Neural progenitor cell (in vitro differentiated cells): ENCODE results near the gene KCNK7. TPM values are rescaled to one million over a fixed set of nuclear protein-coding genes. Genes with fewer than 3 reads are reported as not detected.
A peak's percentile ranks its signal among the peaks of the same experiment; 100 is the strongest.

Experiments
- DNase-seq: peaks from one replicate; pipeline ENCODE4 v3.0.0-alpha.2; 2016; ENCODE audit warnings: low spot score
- H2AFZ ChIP-seq: fragments of 200-600 bp; sonication (generic); replicated peaks from 2 replicates; pipeline ENCODE4 v1.6.1; 2016; ENCODE audit warnings: antibody characterized with exemption
- H3F3A ChIP-seq: fragments of 200-600 bp; sonication (generic); 2 replicates; pipeline ENCODE4 v1.6.1; 2016; ENCODE audit warnings: antibody characterized with exemption, low read depth
- H3K27ac ChIP-seq: fragments of 200-600 bp; sonication (generic); 2 replicates; pipeline ENCODE4 v1.5.1; 2016; ENCODE audit warnings: mild to moderate bottlenecking
- H3K27me3 ChIP-seq: fragments of 200-600 bp; sonication (generic); 2 replicates; pipeline ENCODE4 v1.6.1; 2016; ENCODE audit warnings: mild to moderate bottlenecking, moderate library complexity
- H3K36me3 ChIP-seq: fragments of 200-600 bp; sonication (generic); 2 replicates; pipeline ENCODE4 v1.5.1; 2016
- H3K4me1 ChIP-seq: fragments of 200-600 bp; sonication (generic); 2 replicates; pipeline ENCODE4 v1.6.1; 2016; ENCODE audit warnings: mixed run types
- H3K4me2 ChIP-seq: fragments of 200-600 bp; sonication (generic); 2 replicates; pipeline ENCODE4 v1.6.1; 2016
- H3K4me3 ChIP-seq: fragments of 200-600 bp; sonication (generic); 2 replicates; pipeline ENCODE4 v1.5.1; 2016
- H3K79me2 ChIP-seq: fragments of 200-600 bp; sonication (generic); 2 replicates; pipeline ENCODE4 v1.6.1; 2016; ENCODE audit warnings: low read depth
- H3K9ac ChIP-seq: fragments of 200-600 bp; sonication (generic); 2 replicates; pipeline ENCODE4 v1.6.1; 2016
- H3K9me3 ChIP-seq: fragments of 200-600 bp; sonication (generic); 2 replicates; pipeline ENCODE4 v1.5.1; 2016; ENCODE audit warnings: low read depth
- H4K20me1 ChIP-seq: fragments of 200-600 bp; sonication (generic); 2 replicates; pipeline ENCODE4 v1.6.1; 2016; ENCODE audit warnings: low read depth
- H3K27ac Mint-ChIP-seq: 3 replicates; pipeline ENCODE4 v1.8.0; 2021; ENCODE audit warnings: mixed read lengths
- H3K27me3 Mint-ChIP-seq: 2 replicates; pipeline ENCODE4 v1.8.0; 2022; ENCODE audit warnings: low read depth, mild to moderate bottlenecking, inconsistent platforms, moderate library complexity, mixed read lengths; ENCODE audit not compliant: insufficient read depth
- H3K36me3 Mint-ChIP-seq: 3 replicates; pipeline ENCODE4 v1.8.0; 2021; ENCODE audit warnings: mixed read lengths
- H3K4me1 Mint-ChIP-seq: 3 replicates; pipeline ENCODE4 v1.8.0; 2021; ENCODE audit warnings: mixed read lengths
- H3K4me3 Mint-ChIP-seq: 3 replicates; pipeline ENCODE4 v1.8.0; 2021; ENCODE audit warnings: mild to moderate bottlenecking, moderate library complexity, mixed read lengths
- H3K9me3 Mint-ChIP-seq: 3 replicates; pipeline ENCODE4 v1.8.0; 2020; ENCODE audit warnings: mixed read lengths
- EZH2 ChIP-seq: fragments of 200-600 bp; sonication (generic); IDR thresholded peaks from 2 replicates; pipeline ENCODE4 v1.6.1; 2017; ENCODE audit warnings: antibody characterized with exemption, mild to moderate bottlenecking, moderate library complexity
- EZH2phosphoT487 ChIP-seq: fragments of 200-600 bp; sonication (generic); IDR thresholded peaks from 2 replicates; pipeline ENCODE4 v1.6.1; 2017; ENCODE audit warnings: antibody characterized with exemption
- total RNA-seq: library from RNA; depleted of rRNA; stranded (reverse); fragments of >200 nt; gene quantifications from 2 replicates; pipeline ENCODE4 v1.2.3, GENCODE V29; 2015; ENCODE audit warnings: low replicate concordance
- TF ChIP-seq, protein P1 (sequence below): fragments of 200-600 bp; sonication (generic); IDR thresholded peaks from 2 replicates; pipeline ENCODE4 v1.5.1; 2017; ENCODE audit warnings: antibody characterized with exemption, mild to moderate bottlenecking

Gene KCNK7
- total RNA-seq, 1 donor from 2014 or later, result not detected

DNA sequence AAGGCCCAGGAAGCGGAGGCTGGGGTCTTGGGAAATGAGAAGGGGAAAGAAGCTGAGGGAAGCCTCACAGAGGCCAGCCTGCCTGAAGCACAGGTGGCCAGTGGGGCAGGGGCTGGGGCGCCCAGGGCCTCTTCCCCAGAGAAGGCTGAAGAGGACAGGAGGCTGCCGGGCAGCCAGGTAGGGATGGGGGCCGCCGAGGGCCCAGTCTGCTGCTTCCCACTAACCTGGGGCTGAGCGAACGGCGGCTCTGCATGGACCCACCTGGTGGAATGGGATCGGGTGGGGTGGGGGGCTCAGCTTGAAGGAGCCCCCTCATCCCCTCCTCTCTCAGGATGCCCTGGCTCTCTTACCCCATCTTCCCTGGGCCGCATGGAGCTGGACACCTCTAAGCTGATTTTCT, 12.0 kb downstream of the KCNK7 start:
- H3K79me2 ChIP-seq, result no peaks in the 10 kb centered on the region
- H3K36me3 Mint-ChIP-seq, result no peaks in the 10 kb centered on the region
- peaks cover 14% of the 10 kb centered on the region for H3F3A ChIP-seq
- no peak for DNase-seq
- no peak overlapping the region for H3K4me3 Mint-ChIP-seq
- peaks cover 21% of the 10 kb centered on the region for H3K27me3 Mint-ChIP-seq
- peak overlapping the region; percentile 82 for H3K27ac Mint-ChIP-seq
- no peak overlapping the region for H3K4me3 ChIP-seq
- no peaks in the 10 kb centered on the region for H3K36me3 ChIP-seq
- TF ChIP-seq EZH2phosphoT487, result no peak
- TF ChIP-seq EZH2, result no peak
- TF ChIP-seq, protein P1, sequence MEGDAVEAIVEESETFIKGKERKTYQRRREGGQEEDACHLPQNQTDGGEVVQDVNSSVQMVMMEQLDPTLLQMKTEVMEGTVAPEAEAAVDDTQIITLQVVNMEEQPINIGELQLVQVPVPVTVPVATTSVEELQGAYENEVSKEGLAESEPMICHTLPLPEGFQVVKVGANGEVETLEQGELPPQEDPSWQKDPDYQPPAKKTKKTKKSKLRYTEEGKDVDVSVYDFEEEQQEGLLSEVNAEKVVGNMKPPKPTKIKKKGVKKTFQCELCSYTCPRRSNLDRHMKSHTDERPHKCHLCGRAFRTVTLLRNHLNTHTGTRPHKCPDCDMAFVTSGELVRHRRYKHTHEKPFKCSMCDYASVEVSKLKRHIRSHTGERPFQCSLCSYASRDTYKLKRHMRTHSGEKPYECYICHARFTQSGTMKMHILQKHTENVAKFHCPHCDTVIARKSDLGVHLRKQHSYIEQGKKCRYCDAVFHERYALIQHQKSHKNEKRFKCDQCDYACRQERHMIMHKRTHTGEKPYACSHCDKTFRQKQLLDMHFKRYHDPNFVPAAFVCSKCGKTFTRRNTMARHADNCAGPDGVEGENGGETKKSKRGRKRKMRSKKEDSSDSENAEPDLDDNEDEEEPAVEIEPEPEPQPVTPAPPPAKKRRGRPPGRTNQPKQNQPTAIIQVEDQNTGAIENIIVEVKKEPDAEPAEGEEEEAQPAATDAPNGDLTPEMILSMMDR, result no peak
- H2AFZ ChIP-seq, result no peak overlapping the region
- H4K20me1 ChIP-seq, result no peaks in the 10 kb centered on the region
- no peak overlapping the region for H3K27ac ChIP-seq
- no peak overlapping the region for H3K9ac ChIP-seq
- H3K4me1 ChIP-seq, result no peaks in the 10 kb centered on the region
- peaks cover 28% of the 10 kb centered on the region for H3K4me1 Mint-ChIP-seq
- H3K9me3 Mint-ChIP-seq, result no peaks in the 10 kb centered on the region
- no peaks in the 10 kb centered on the region for H3K9me3 ChIP-seq
- H3K27me3 ChIP-seq, result peaks cover 63% of the 10 kb centered on the region
- no peak overlapping the region for H3K4me2 ChIP-seq

DNA sequence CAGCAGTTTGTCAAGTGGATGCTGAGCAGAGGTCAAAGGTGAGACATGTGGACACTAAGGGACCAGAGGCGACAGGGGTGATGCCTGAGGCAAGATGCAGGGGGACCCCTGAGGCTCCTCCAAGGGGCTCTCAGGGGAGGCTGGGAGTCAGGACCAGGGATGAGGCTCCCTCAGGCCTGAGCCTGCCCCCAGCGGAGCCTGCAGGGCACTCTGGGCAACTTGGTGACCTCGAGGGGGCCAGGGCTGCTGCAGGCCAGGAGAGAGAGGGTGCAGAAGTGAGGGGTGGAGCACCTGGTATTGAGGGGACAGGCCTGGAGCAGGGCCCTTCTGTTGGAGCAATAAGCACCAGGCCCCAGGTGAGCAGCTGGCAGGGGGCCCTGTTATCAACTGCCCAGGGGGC, 13.7 kb downstream of the KCNK7 start:
- TF ChIP-seq EZH2phosphoT487 (no peak), EZH2 (no peak)
- TF ChIP-seq, protein P1, result no peak
- Histone ChIP-seq H3F3A (peaks cover 14% of the 10 kb centered on the region), H3K4me2 (no peak overlapping the region), H3K4me1 (no peaks in the 10 kb centered on the region), H3K4me3 (no peak overlapping the region), H3K36me3 (no peaks in the 10 kb centered on the region), H2AFZ (no peak overlapping the region), H4K20me1 (peaks cover 4% of the 10 kb centered on the region), H3K9ac (no peak overlapping the region), H3K9me3 (no peaks in the 10 kb centered on the region), H3K27ac (no peak overlapping the region), H3K79me2 (no peaks in the 10 kb centered on the region), H3K27me3 (peaks cover 73% of the 10 kb centered on the region)
- DNase-seq, result no peak
- peaks cover 23% of the 10 kb centered on the region for H3K27me3 Mint-ChIP-seq
- H3K36me3 Mint-ChIP-seq, result no peaks in the 10 kb centered on the region
- H3K9me3 Mint-ChIP-seq, result no peaks in the 10 kb centered on the region
- H3K27ac Mint-ChIP-seq, result peak overlapping the region; percentile 22
- no peak overlapping the region for H3K4me3 Mint-ChIP-seq
- H3K4me1 Mint-ChIP-seq, result peaks cover 28% of the 10 kb centered on the region

DNA sequence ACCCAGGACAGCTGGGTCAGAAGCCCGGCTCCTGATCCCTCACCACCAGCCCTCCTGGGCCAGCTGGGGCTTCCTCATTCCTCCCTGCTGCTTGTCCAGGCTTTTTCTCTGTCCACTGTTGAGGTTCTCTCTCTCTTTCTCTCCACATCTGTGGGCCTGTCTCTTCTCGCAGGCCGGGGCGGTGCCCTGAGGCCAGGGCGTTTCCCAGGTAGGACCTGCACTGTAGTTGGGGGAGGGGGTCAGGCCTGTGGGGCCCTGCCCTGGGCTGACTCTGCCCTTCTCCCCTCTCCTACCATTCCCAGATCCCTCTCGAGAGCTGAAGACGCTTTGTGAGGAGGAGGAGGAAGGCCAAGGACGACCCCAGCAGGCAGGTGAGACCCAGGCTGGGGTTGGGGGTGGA, 14.8 kb downstream of the KCNK7 start:
- peaks cover 73% of the 10 kb centered on the region for H3K27me3 ChIP-seq
- Mint-ChIP-seq H3K9me3 (no peaks in the 10 kb centered on the region), H3K27me3 (peaks cover 24% of the 10 kb centered on the region)

More for the DNA sequence above, 14.8 kb downstream of the KCNK7 start:
- Mint-ChIP-seq H3K36me3 (no peaks in the 10 kb centered on the region), H3K27ac (no peak overlapping the region), H3K4me1 (peaks cover 24% of the 10 kb centered on the region), H3K4me3 (no peak overlapping the region)
- H3K4me1 ChIP-seq, result peaks cover 4% of the 10 kb centered on the region
- TF ChIP-seq EZH2 (no peak), EZH2phosphoT487 (no peak)
- TF ChIP-seq, protein P1, result no peak
- DNase-seq, result no peak
- H3K9ac ChIP-seq, result no peak overlapping the region
- H4K20me1 ChIP-seq, result peaks cover 11% of the 10 kb centered on the region
- H3K9me3 ChIP-seq, result no peaks in the 10 kb centered on the region
- H3K79me2 ChIP-seq, result no peaks in the 10 kb centered on the region
- no peak overlapping the region for H3K4me2 ChIP-seq
- no peak overlapping the region for H2AFZ ChIP-seq
- no peak overlapping the region for H3K27ac ChIP-seq
- peaks cover 10% of the 10 kb centered on the region for H3F3A ChIP-seq
- H3K36me3 ChIP-seq, result no peaks in the 10 kb centered on the region
- no peak overlapping the region for H3K4me3 ChIP-seq
